H1 (cell line): ENCODE results near the gene TCF25.

Source experiments
- CTCF ChIP-seq, 3 experiments: IDR thresholded peaks; 1 replicate in 2 of 3; 2 replicates in 1 of 3; pipeline versions ENCODE4 v1.5.1 to v1.6.1; 2011; ENCODE audit warnings: low read length in 3 of 3, mild to moderate bottlenecking in 3 of 3, inconsistent platforms in 2 of 3, low read depth in 1 of 3, moderate library complexity in 1 of 3; ENCODE audit not compliant: insufficient read depth in 1 of 3; ENCODE audit errors: control extremely low read depth in 1 of 3
- HDAC2 ChIP-seq, 2 experiments: fragments of 300-600 bp in 1 of 2; sonication (generic) in 1 of 2; IDR thresholded peaks; 2 replicates each; pipeline ENCODE4 v1.6.1; 2011 to 2012; ENCODE audit warnings: low read depth in 2 of 2, low read length in 2 of 2, mild to moderate bottlenecking in 2 of 2, moderate library complexity in 2 of 2, borderline replicate concordance in 1 of 2, inconsistent platforms in 1 of 2
- JUND ChIP-seq: IDR thresholded peaks from 2 replicates; pipeline ENCODE4 v1.6.1; 2011; ENCODE audit warnings: mild to moderate bottlenecking, improper control_type of control experiment, low read length
- ZNF274 ChIP-seq: IDR thresholded peaks from 2 replicates; pipeline ENCODE4 v1.7.0; 2012; ENCODE audit warnings: low read length, borderline replicate concordance; ENCODE audit errors: extremely low read depth

GRCh38 chr16:89921131-89921701, 47.8 kb downstream of the TCF25 start:
- no peak for TF ChIP-seq CTCF (IDR thresholded peaks at IDR 0.05; ENCODE audit: control extremely low read depth in 1 of 3, insufficient read depth in 1 of 3, low read depth in 1 of 3, low read length in 3 of 3)
- TF ChIP-seq HDAC2 (IDR thresholded peaks at IDR 0.05; ENCODE audit: borderline replicate concordance in 1 of 2, low read depth in 2 of 2, low read length in 2 of 2), result no peak
- TF ChIP-seq ZNF274, result no peak
- no peak for TF ChIP-seq JUND
